Forelimb muscle (tissue), 1 donor: ENCODE measurements around the gene RPL34. TPM values are rescaled to one million over a fixed set of nuclear protein-coding genes. Genes with fewer than 3 reads are reported as not detected.
A peak's percentile ranks its signal among the peaks of the same experiment; 100 is the strongest.
"Not testable (repeated sequence)": the region's sequence is repeated elsewhere in the genome, so short reads cannot be mapped to it uniquely, and the experiment has no call there.

Source experiments
- DNase-seq: peaks from one replicate; pipeline ENCODE4 v3.0.0-alpha.2; 2013; ENCODE audit warnings: low read depth
- polyA plus RNA-seq: library from polyadenylated mRNA; unstranded; fragments of 120-200 nt; gene quantifications from one replicate; pipeline ENCODE4 v1.2.1, GENCODE V29; 2013; ENCODE audit not compliant: insufficient read length

Gene RPL34
- 1,928 TPM for polyA plus RNA-seq

DNA sequence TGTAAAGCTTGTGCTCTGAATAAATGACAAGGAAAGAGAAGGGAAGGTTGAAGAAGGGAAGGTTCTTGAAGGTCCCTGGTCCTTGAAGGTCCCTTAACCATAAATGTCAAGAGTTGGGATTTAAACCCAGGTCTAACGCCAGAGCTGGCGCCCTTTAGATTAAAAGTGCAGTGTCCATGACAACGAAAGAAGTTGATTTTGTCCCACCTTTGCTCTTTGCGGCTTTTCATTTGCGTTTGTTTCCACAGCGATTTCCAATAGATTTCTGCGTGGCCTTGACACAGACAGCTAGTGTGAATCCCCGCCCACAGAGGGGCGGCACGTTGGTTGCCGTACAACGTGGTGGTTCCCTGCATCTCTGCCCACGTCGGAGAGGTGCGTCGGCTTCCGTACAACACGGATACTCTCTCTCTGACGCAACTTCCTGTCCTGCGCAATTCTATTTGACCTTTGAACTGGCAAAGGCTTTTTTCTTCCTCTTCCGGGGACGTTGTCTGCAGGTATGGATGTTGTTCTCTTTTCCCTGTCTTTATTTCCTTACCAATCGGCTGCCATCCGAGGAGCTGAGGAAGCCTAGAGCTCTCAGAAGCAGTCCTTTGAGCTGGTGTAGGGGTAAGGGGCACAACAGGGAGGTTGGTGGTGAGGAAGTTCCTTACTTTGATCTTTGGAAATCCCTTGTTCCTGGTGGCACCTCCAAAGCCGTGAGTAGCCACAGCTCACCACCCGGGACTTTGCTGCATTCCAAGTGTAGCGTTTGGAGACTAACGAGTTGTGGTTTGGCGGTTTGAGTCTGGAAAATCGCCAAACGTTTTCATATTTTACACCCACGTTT is at the start of gene RPL34:
Gene RPL34 (plus strand): TSS at position 476 of the 832 bp plus-strand sequence. CDS start 1,384 bp downstream, outside the sequence.
- peak; percentile 99 for DNase-seq

DNA sequence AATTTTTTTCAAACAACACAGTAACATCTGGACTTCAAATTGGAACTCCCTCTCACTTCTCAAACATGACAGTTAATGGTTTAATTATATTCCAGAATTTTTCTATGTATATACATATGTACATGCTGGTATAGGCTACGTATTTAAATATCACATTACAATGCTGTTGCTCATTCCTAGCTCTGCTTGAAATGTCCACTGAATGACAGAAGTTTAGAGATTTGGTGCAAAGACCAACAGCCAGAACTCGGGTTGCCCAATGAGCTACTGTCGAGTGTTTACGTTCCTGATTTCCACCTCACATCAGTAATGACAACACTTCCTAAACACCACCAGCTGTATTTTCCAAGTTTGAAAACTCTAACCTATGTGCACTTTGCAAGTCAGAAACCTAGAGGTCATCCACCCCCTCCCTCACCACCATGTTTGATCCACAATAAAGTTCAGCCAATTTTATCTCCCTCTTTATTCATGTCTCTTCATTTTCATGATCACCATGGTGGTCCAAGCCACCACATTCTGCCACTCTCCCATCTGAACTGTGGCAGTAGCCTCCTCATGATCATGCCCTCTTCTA is 49.3 kb upstream of the RPL34 start:
- no peak for DNase-seq

DNA sequence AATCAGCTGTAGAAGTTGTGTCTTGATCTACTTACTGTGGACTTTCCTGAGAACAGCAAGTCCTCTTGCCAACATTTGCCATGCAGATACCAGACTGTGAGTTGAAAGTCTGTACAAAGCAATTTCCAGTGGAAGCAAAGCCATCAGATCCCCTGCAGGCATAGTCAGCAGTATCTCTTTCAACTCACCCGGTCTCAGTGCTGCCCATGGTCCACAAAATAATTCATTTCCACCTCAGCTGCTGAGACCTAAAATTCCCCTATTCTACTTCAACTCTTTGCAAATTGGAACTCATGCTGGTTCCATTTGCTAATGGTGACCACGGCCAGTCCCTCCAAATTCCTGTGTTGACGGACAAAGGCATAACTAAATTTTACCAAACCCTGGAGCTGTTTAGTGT is 46.0 kb upstream of the RPL34 start:
- no peak for DNase-seq

DNA sequence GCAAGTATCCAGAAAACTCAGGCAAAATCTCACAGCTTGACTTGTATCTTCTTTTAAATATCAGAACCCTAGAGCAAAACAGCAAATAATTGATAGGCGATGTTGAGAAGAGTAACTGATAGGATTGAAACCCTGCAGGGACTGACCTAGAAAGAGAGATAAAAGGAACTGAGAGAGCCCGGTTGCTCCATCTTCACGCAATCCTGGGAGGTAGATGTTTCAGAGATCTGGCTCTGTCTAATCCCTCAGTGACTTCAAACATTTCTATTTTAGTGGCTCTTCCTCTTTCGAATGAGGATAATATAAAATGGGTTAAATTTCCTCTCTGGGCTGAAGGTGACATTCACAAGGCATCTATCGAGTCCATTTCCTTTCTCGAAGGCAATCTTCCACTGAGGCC is 39.3 kb upstream of the RPL34 start:
- DNase-seq: no peak

DNA sequence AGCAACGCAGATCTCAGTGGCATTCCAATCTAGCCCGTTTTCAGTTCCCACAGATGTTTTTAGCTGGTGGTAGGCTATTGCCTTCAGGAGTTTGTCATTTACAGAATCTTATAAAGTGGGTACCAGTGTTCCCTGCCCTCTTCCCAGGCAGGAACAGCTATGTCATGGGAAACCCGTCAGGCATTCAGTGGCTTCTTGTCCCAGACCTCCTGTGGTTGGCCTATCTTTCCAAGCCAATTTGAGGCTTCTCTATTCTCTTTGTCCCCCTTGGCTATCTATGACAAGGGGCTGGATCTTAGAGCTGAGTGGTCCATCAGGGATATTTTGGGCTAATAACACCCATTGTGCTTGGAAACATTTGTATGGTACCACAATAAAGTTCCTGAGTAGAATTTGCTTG is 33.6 kb upstream of the RPL34 start:
- DNase-seq: no peak

DNA sequence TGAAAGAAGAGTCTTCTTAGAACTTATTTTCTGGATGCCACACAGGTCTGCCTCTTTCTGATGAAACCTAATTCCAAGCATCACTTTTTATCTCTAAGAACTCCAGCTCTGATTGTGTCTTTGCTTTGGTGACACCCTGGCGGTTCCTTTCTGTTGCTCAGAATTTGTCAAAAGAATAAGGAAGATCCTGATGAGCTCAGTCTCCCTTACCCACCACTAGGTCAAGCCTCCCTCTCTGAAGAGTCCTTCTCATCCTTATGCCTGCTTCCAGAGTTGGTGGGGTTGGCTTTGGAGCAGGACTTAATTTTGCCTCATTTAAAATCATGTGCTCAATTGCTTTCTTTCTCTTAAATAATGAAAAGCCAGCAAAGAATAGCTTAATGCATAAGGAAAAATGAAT is 31.5 kb upstream of the RPL34 start:
- no peak for DNase-seq

DNA sequence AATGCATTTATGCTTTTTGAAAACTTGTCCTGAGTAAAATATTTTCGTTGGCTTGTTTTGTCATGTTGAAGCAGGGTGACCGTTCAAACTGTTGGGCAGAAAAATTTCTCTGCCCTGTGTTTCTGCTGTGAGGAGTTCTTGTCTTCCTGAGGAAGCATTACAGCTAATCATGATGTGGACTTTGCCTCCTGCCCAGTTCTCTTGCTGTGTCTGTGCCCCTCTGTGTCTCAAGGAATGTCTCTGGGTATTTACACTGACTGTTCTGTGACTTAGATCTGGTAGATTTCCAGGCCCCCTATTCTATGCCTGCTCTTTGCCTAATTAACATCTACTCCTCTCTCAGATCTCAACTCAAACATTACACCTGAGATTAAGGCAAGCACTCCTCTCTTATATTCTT is 30.4 kb upstream of the RPL34 start:
- DNase-seq: no peak

DNA sequence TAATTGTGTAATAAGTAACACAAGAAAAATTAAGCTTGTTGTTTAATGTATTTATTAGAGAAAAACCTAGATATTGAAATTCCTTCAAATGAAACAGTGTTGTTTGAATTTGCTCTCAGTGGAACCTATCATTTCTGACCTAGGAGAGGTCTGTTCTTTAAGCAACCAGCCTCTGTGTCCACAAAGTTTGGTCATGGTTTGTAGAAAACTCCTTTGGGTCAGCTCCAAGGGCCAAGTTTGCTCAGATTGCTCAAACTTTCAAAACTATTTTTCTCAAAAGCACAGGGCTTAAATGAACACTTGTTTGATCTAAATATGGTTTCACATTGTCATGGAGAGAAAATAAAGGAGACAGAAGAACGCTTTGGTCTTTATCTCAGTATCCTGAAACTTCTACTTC is 29.6 kb upstream of the RPL34 start:
- no peak for DNase-seq

DNA sequence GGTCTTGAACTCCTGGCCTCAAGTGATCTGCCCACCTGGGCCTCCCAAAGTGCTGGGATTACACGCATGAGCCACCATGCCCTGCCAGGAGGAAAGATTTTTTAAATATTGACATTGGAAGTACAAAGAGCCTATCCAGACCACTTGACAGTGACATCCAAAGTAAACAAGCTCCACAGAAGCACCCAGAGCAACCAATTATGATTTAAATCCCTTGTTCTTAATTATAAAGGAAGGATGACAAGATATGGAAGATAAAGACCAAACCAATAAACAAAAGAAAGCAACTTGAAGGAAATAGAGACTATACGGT is 27.7 kb upstream of the RPL34 start:
- DNase-seq: no peak

DNA sequence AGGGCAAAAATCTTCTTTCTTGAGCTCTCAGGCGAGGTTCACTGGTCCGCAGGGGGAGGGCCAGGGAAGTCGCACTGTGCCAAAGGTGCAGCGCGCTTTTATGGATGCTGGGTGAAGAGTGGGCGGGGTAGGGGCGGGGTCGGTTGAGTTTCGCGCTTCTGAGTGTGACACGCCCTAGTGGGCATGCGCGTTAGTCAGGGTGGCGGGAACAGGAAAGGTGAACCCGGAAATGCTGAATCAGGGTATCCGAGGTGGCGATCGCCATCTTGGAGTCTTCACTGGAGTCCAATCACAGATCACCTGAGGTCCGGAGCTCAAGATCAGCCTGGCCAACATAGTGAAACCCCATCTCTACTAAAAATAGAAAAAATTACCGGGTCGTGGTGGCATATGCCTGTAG is 26.1 kb upstream of the RPL34 start:
- not testable (repeated sequence) for DNase-seq

DNA sequence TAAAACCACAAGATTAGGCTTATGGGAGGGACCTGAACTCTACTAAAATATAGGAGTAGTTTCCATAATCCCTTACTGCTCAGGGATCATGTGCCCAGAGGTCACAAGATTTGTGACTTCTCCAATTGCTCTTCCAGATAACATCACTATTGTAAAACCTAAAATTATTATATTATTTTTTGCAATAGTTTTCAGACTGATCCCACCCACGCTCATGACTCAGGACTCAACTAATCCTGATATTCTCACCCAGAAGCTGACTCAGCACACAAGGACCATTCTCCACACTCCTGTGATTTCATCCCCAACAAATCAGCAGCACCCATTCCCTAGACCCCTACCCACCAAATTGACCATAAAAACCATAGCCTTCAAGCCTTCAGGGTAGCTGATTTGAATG is 24.0 kb upstream of the RPL34 start:
- no peak for DNase-seq

DNA sequence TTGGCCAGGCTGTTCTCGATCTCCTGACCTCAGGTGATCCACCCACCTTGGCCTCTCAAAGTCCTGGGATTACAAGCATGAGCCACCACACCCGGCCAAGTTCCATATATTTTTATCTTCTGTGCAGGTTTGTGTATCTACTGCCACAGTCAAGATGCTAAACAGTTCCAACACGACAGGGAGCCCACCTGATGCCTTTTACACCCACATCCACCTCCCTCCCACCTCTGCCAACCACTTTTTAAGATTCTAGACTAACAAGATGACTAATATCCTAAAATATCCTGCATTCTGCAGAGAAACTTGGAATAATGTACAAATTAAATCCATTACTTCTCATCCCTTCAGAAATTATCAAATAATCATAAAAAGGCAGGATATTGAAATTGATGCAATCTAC is 19.3 kb upstream of the RPL34 start:
- no peak for DNase-seq

DNA sequence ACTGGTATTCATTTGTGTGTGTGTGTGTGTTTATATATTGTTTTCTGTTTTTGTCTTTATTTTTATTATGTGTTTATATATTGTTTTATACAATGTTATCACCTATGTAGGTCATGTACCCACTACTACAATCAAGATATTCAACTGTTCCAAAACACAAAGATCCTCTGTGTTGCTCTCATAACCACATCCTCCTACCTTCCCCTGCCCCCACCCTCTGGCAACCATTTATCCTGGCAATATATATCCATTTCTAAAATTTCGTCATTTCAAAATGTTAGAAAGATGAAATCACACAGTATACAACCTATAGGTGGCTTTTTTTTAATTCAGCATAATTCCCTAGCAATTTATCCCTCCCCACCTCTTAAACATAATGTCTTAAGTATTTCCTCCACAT is 18.8 kb upstream of the RPL34 start:
- DNase-seq: no peak

DNA sequence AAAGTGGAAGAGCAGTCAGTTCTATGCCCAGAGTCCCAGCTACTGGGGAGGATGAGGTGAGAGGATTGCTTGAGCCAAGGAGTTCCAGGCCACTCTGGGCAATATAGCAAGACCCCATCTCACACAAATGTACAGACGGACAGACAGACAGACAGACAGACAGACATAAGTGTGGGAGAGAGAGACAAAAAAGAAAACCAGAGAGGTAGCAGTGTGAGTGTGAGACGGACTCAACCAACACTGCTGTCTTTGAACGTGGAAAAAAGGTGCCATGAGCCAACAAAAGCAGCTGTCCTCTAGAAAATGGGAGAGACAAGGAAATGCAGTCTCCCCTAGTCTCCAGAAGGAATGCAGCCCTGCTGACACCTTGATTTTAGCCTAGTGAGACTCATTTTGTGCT is 18.2 kb upstream of the RPL34 start:
- no peak for DNase-seq

DNA sequence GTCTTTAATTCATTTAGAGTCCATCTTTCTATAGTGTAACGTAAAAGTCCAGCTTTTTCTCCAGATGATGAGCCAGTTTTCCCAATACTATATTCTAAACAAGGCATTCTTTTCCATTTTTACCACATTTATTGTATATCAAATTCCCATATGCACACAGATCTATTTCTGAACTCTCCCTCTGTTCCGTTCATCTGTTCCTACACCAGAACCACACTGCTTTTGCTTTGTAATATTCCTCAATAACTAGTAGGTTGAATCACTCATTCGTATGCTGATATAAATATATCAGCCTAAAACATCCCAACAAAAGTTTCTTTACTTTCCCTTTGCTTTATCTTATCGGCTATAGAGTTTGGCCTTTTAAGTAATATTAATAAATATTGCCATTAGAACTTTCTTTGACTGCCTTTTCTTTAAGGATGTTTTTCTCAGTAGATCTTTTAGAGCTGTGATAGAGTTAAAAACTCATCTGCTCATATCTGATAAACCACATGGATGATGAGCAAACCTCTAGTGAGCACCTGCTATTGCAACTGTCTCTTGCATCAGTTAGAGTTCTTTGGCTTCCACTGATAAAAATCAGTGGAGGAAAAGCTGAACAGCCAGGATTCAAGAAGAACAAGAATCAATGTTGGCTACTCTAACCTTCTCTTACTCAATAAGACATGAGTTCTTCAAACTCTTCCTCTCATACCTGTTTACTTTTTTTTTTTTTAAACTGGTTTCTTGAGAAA is 13.1 kb upstream of the RPL34 start:
- no peak for DNase-seq

DNA sequence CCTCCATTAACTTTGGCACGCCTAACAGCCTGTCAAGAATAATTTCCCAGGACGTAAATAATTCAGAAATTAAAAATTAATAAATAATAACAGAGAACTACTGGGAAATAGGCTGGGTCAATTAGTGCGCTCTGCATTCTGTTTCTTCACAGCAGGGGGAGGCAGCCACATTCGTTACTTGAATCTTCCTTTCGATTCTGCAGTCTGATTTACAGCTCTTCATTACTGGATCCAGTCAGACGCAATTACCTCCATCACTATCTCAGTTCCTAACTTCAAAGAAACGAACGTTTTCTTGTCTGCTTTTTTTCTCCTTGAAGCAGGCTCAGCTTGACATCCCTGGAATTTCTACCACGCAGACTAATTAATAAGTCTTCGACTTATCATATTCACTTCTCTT is 9.0 kb upstream of the RPL34 start:
- DNase-seq: no peak

DNA sequence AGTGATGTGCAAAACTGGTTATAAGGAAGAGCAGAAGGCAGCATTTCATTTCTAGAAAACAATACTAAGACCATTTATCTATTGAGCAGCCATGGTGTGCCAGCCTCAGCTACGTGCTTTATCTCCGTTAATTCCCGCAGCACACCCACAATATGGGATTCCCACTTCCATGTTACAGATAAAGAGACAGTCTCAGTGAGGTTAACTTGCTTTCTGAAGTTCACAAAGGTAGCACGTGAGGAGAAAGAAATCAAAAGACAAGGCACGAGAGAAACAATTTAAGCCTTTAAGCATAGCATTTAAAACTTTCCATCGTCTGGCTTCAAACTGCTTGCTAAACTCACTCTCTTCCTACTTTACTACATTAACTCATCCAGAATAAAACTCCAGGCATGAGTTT is 8.0 kb upstream of the RPL34 start:
- no peak for DNase-seq

DNA sequence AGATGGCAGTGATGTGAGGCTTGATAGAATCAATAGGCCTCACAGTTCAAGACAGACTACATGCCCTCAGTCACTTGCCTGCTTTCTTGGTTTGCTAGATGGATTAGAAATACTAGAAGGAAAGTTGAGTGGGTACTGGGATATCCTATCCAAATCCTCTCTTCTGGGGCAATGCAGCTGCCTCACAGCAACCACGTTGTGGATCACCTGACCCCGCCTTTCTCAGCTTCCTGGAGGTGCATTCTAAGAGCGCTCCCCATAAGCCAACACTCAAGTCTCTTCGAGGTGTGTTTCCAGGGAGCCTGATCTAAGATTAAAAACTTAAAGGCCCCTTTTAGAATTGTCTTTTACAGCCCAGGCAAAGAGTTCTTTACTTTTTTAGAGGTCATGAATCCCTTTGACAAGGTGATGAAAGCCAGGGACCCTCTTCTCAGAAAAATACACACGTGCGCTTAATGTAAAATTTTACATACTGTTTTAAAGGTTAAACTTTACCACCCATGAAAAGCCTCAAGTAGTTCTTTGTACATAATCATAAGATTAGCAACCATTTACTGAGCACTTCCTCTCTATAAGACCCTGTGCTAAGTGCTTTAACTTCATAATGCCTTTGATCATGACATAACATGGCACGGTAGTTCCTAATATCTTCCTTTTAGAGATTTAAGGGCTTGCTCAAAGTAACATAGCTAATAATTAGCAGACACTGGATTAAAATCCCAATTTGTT is 840 bp upstream of the RPL34 start:
- DNase-seq: no peak

DNA sequence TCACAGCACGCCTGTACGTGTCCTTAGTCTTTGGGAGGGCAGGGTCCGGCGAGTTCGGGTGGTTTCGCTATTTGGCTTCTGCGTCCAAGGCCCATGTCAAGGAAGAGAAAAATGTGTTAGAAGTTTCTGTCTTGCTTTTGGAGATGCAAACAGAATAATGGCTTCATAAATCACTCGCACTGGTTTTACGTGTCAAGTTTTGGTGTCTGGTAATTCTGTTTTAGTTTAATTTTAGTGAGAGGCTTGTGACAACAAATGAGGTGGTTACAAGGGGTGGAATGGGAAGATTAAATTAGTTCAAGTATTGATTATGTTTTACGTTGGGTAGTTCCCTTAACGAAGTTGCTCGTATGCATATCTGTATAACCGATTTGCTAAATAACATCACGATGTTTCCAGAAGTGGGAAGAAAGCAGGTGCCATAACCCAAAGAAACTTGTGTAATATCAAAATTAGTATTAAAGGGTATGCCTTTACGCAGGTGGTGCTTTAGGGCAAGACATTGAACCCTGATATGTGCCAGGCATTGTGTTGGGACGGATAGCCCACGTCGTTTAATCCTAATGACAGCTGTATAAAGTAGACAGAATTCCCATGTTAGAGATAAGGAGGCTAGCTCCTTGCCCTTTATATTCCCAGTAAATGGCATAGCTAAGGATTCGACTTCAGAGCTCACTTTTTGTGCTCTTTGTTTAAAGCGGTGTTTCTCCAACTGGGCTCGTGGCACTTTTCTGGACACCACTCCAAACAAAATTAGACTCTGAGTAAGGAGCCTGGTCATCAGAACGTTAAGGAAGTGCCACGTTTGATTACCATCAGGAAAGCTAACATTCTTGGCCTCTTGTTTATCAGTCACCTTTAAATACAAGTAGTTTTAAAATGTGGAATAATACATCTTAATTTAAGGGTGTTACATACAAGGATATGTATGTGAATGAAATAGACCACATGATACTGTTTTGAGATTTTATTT is 843 bp downstream of the RPL34 start:
- DNase-seq: no peak

DNA sequence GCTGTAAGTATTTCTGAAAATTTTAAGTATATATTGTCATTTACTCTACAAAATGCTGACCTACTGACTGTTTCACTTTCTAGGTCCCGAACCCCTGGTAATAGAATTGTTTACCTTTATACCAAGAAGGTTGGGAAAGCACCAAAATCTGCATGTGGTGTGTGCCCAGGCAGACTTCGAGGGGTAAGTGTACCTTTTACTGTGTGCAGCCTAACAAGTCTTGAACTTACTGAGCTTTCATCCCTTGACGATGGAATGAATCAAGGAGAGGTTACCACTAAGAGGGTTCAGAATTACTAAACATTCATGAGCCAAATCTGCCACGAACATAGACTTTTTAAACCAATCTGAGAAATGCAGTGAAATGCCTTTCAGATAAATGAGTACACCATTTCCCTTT is 1.6 kb downstream of the RPL34 start:
- DNase-seq: no peak

DNA sequence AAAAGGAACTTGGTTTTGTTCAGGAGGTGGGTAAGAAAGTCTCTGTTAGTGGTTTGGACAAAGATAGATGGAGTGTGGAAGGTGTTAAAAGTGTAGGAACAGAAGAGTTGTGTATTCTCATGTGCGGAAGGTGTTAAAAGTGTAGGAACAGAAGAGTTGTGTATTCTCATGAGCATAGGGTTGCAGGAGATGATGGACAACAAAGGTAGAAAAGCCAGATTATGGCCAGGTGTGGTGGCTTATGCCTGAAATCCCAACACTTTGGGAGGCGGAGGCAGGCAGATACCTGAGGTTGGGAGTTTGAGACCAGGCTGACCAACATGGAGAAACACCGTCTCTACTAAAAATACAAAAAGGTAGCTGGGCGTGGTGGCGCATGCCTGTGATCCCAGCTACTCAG is 2.5 kb downstream of the RPL34 start:
- no peak for DNase-seq
